Right atrium auricular region (tissue), 2 donors: ENCODE data around the gene MOBP. TPM values are rescaled to one million over a fixed set of nuclear protein-coding genes. Genes with fewer than 3 reads are reported as not detected.

Experiments used
- DNase-seq: peaks from one replicate; pipeline ENCODE4 v3.0.0-alpha.2; 2019; ENCODE audit warnings: low spot score
- H3K27ac ChIP-seq, 2 donors: fragments of 200-600 bp; sonication (generic); 1 replicate in 1 of 2; 2 replicates in 1 of 2; pipeline ENCODE4 v1.5.1; 2016 to 2019
- H3K27me3 ChIP-seq, 2 donors: fragments of 200-600 bp; sonication (generic); one replicate each; pipeline versions ENCODE4 v1.5.1 to v1.6.0; 2017 to 2019
- H3K36me3 ChIP-seq: fragments of 200-600 bp; sonication (generic); one replicate; pipeline ENCODE4 v1.5.1; 2016
- H3K4me1 ChIP-seq, 2 donors: fragments of 200-600 bp; sonication (generic); one replicate each; pipeline versions ENCODE4 v1.5.1 to v1.6.0; 2017 to 2019
- H3K4me3 ChIP-seq, 2 donors: fragments of 200-600 bp; sonication (generic); 1 replicate in 1 of 2; 2 replicates in 1 of 2; pipeline ENCODE4 v1.5.1; 2017 to 2019; ENCODE audit warnings: mild to moderate bottlenecking in 1 of 2, moderate library complexity in 1 of 2
- H3K9me3 ChIP-seq, 2 donors: fragments of 200-600 bp; sonication (generic); one replicate each; pipeline ENCODE4 v1.5.1; 2019
- CTCF ChIP-seq, 2 donors: fragments of 200-600 bp; sonication (generic); IDR thresholded peaks; one replicate each; pipeline ENCODE4 v1.5.1; 2019; ENCODE audit warnings: antibody characterized with exemption in 2 of 2
- total RNA-seq, 2 donors: library from RNA; depleted of rRNA; stranded (reverse); fragments of >200 nt; gene quantifications; one replicate each; pipeline ENCODE4 v1.1.0, GENCODE V29; 2016

The MOBP gene
- total RNA-seq, 2 donors from 2014 or later: 0.20 TPM; not detected in 1

- Histone ChIP-seq H3K9me3 (no peaks in the 10 kb centered on the region), H3K27me3 (no peaks in the 10 kb centered on the region), H3K27ac (no peak overlapping the region), H3K4me1 (peaks cover 0 to 7% of the 10 kb centered on the region in 2 donors), H3K4me3 (no peak overlapping the region), H3K36me3 (no peaks in the 10 kb centered on the region)
- DNase-seq: peak; percentile 40
- TF ChIP-seq CTCF (IDR thresholded peaks at IDR 0.05): no peak
These were observed 32.3 kb upstream of the MOBP start for GRCh38 chr3:39435006-39435748.

- Histone ChIP-seq H3K27ac (no peak overlapping the region), H3K27me3 (no peaks in the 10 kb centered on the region), H3K4me1 (no peaks in the 10 kb centered on the region), H3K36me3 (no peaks in the 10 kb centered on the region), H3K9me3 (no peaks in the 10 kb centered on the region), H3K4me3 (no peak overlapping the region)
- no peak for TF ChIP-seq CTCF (IDR thresholded peaks at IDR 0.05)
- peak; percentile 43 for DNase-seq
These were observed 28.6 kb upstream of the MOBP start for GRCh38 chr3:39438880-39439279.

GRCh38 chr3:39440316-39440715, 27.2 kb upstream of the MOBP start:
- no peaks in the 10 kb centered on the region for H3K9me3 ChIP-seq
- no peaks in the 10 kb centered on the region for H3K27me3 ChIP-seq
- peak; percentile 36 for DNase-seq
- no peak overlapping the region for H3K27ac ChIP-seq
- no peak overlapping the region for H3K4me3 ChIP-seq
- TF ChIP-seq CTCF (IDR thresholded peaks at IDR 0.05): no peak
- no peaks in the 10 kb centered on the region for H3K4me1 ChIP-seq
- H3K36me3 ChIP-seq: no peaks in the 10 kb centered on the region

DNA sequence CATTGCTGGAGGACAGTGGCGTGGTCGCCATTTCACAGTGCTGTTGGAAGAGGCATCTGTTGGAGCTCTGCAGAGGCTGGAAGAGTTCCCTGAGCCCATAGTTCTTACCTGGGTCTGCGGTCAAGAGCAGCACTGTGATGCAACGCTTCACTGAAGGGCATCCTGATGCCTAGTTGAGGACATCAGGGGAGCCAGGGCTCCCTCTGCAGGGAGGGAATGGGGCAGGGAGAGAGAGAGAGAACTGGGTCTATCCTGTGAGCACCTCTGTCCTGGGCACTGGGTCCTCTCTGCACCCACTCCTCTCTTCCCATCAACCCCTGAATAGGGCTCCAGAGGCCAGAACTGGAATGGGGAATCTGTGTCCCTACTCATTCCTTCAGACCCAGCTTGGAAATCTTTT, 23.9 kb upstream of the MOBP start:
- Histone ChIP-seq H3K9me3 (no peaks in the 10 kb centered on the region), H3K36me3 (no peaks in the 10 kb centered on the region), H3K4me1 (no peaks in the 10 kb centered on the region), H3K27me3 (no peaks in the 10 kb centered on the region), H3K27ac (no peak overlapping the region), H3K4me3 (no peak overlapping the region)
- TF ChIP-seq CTCF (IDR thresholded peaks at IDR 0.05): no peak
- no peak for DNase-seq

DNA sequence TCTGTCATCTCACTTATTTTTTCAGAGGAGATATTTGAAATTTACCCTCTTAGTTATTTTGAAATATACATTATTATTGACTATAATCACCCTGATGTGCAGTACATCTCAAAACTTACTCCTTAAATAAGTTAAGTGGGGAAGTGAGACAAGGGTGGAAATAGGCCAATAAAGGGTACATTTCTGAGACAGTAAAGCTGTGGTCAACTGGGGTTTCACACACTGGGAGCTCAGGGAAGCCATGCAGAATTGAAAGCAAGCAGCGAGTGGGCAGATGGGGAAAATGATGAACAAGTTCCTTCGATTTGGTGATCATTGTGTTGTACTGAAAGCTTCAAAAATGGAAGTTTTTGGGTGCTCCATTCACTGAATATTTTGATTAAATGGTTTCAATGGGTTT, 21.6 kb upstream of the MOBP start:
- no peaks in the 10 kb centered on the region for H3K27me3 ChIP-seq
- H3K27ac ChIP-seq: no peak overlapping the region
- no peak for TF ChIP-seq CTCF (IDR thresholded peaks at IDR 0.05)
- H3K9me3 ChIP-seq: no peaks in the 10 kb centered on the region
- no peak for DNase-seq
- H3K4me3 ChIP-seq: no peak overlapping the region
- no peaks in the 10 kb centered on the region for H3K4me1 ChIP-seq
- no peaks in the 10 kb centered on the region for H3K36me3 ChIP-seq

DNA sequence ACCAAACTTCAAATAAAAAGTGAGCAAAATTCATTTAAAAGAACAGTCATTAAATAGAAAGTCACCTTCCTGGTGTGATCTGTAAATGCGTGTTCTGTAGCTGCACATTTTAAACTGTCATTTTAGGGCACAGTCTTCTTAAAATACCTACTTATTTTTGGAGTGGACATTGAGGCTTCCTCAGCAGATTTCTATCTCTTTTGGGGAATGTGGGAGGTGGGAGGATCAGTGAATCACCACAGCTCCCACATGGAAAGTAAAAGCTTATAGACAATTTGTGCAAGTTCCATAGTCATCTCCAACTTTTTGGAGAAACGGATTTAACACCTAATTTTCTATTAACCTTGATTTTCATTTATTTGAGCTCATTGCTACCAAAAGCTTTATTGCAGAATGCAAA, 21.0 kb upstream of the MOBP start:
- TF ChIP-seq CTCF (IDR thresholded peaks at IDR 0.05): no peak
- no peaks in the 10 kb centered on the region for H3K4me1 ChIP-seq
- no peak for DNase-seq

More for the DNA sequence above, 21.0 kb upstream of the MOBP start:
- no peak overlapping the region for H3K4me3 ChIP-seq
- no peak overlapping the region for H3K27ac ChIP-seq
- H3K36me3 ChIP-seq: no peaks in the 10 kb centered on the region
- no peaks in the 10 kb centered on the region for H3K27me3 ChIP-seq
- no peaks in the 10 kb centered on the region for H3K9me3 ChIP-seq
